Breast epithelium (tissue), 3 donors: ENCODE results near the gene VDAC2.

ENCODE experiments used
- POLR2A ChIP-seq: fragments of 450-650 bp; IDR thresholded peaks from one replicate; pipeline ENCODE4 v1.6.1; 2016; ENCODE audit warnings: antibody characterized with exemption, mild to moderate bottlenecking, moderate library complexity
- POLR2AphosphoS5 ChIP-seq, 3 donors: sonication (generic); formaldehyde crosslinking; IDR thresholded peaks; one replicate each; pipeline ENCODE4 v1.6.1; 2017; ENCODE audit warnings: antibody characterized with exemption in 3 of 3
- TF ChIP-seq, protein P1 (sequence below), 3 donors: fragments of 450-650 bp; IDR thresholded peaks; one replicate each; pipeline ENCODE4 v1.5.1; 2016 to 2017; ENCODE audit warnings: antibody characterized with exemption in 3 of 3, mild to moderate bottlenecking in 3 of 3, moderate library complexity in 3 of 3

DNA sequence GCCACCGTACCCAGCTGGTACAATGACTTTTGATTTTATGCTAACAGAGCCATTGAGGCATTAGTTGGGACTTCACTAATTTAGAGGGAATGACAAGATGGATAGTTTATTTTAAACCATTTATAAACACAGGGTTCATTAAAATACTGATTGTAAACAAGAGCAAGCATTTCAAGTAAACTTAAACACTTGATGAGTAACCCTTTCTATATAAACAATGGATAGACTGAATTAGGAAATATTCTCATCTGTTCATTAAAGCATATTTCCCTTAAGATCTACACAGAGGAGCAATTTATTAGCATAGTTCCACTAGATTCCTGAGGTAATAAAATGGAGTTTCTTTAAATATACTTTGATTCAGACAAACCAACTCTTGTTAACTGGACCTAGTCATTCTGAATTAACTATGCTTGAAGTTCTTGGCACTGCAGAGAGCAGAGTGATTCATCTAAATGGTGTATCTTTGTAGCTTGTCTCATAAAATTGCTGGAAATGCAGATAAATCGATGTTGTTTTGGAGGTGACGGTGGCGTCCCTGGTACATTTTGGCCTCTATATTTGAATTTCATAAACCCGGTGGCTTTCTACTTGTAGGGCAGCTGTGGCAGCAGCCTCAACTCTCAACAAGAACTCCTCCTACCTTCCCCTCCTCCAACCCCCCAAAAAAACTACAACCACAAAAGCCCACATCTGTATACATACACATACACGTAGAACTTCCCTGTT lies 15.4 kb upstream of the VDAC2 start:
- TF ChIP-seq POLR2AphosphoS5 (IDR thresholded peaks at IDR 0.05): no peak
- TF ChIP-seq, protein P1, sequence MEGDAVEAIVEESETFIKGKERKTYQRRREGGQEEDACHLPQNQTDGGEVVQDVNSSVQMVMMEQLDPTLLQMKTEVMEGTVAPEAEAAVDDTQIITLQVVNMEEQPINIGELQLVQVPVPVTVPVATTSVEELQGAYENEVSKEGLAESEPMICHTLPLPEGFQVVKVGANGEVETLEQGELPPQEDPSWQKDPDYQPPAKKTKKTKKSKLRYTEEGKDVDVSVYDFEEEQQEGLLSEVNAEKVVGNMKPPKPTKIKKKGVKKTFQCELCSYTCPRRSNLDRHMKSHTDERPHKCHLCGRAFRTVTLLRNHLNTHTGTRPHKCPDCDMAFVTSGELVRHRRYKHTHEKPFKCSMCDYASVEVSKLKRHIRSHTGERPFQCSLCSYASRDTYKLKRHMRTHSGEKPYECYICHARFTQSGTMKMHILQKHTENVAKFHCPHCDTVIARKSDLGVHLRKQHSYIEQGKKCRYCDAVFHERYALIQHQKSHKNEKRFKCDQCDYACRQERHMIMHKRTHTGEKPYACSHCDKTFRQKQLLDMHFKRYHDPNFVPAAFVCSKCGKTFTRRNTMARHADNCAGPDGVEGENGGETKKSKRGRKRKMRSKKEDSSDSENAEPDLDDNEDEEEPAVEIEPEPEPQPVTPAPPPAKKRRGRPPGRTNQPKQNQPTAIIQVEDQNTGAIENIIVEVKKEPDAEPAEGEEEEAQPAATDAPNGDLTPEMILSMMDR (IDR thresholded peaks at IDR 0.05): no peak
- no peak for TF ChIP-seq POLR2A
